Activated naive CD4-positive, alpha-beta T cell (primary cell): ENCODE measurements around the gene RBCK1.

ENCODE experiments used
- DNase-seq, 4 experiments: peaks; one replicate each; lab custom pipeline; 2025; lab: John Stamatoyannopoulos, UW

Gene RBCK1

GRCh38 chr20:418858-419365 lies 10.8 kb downstream of the RBCK1 start:
- DNase-seq: no peak

- DNase-seq: no peak
Observed at GRCh38 chr20:419556-420165, 11.6 kb downstream of the RBCK1 start.

- no peak for DNase-seq
Observed at GRCh38 chr20:420166-420620, 12.1 kb downstream of the RBCK1 start.

GRCh38 chr20:420721-421574 lies 12.8 kb downstream of the RBCK1 start:
- DNase-seq: no peak

GRCh38 chr20:421685-422250 lies 13.7 kb downstream of the RBCK1 start:
- DNase-seq: no peak

- no peak for DNase-seq
Observed at GRCh38 chr20:426566-426965, 18.5 kb downstream of the RBCK1 start.

GRCh38 chr20:427401-427800 lies 19.3 kb downstream of the RBCK1 start:
- no peak for DNase-seq

- no peak for DNase-seq
Observed at GRCh38 chr20:427849-428657, 20.0 kb downstream of the RBCK1 start.

GRCh38 chr20:428658-429200 lies 20.6 kb downstream of the RBCK1 start:
- DNase-seq: no peak

GRCh38 chr20:430091-430999 lies 22.2 kb downstream of the RBCK1 start:
- DNase-seq: no peak

- no peak for DNase-seq
Observed at GRCh38 chr20:431012-431904, 23.2 kb downstream of the RBCK1 start.

- no peak for DNase-seq
Observed at GRCh38 chr20:432208-432607, 24.1 kb downstream of the RBCK1 start.

- DNase-seq: no peak
Observed at GRCh38 chr20:432677-433299, 24.7 kb downstream of the RBCK1 start.

GRCh38 chr20:433300-433975 lies 25.3 kb downstream of the RBCK1 start:
- DNase-seq: no peak

- DNase-seq: no peak
Observed at GRCh38 chr20:434221-434620, 26.1 kb downstream of the RBCK1 start.

- DNase-seq: no peak
Observed at GRCh38 chr20:434661-435419, 26.7 kb downstream of the RBCK1 start.

- DNase-seq: no peak
Observed at GRCh38 chr20:435558-435957, 27.5 kb downstream of the RBCK1 start.

- DNase-seq: no peak
Observed at GRCh38 chr20:436476-436875, 28.4 kb downstream of the RBCK1 start.
